Measurements from ENCODE around the gene PTCD2.
"Not testable (repeated sequence)": the region's sequence is repeated elsewhere in the genome, so short reads cannot be mapped to it uniquely, and the experiment has no call there.

PTCD2 gene

DNA sequence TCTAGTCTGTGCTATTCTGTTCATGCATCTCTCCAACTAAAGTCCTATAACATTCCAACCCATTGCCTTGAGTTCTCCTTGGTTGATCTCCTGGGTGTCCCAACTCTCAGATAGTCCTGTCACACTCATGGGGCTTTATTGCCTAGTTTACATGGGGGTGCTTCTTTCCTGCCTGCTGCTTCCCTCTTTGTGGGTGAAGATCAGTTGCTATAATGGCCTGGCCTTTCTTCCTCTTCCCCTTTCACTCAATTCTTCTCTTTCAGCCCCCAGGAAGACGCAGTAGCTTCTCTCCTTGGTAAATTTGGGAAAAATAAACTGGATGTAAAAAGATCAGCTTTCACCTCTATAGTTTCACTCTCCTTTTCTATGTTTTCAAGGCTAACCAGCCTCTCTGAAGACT is 66.5 kb downstream of the PTCD2 start:
- DNase-seq, result no peak

- DNase-seq, result no peak
These were observed 67.8 kb downstream of the PTCD2 start for GRCh38 chr5:72387985-72388384.

DNA sequence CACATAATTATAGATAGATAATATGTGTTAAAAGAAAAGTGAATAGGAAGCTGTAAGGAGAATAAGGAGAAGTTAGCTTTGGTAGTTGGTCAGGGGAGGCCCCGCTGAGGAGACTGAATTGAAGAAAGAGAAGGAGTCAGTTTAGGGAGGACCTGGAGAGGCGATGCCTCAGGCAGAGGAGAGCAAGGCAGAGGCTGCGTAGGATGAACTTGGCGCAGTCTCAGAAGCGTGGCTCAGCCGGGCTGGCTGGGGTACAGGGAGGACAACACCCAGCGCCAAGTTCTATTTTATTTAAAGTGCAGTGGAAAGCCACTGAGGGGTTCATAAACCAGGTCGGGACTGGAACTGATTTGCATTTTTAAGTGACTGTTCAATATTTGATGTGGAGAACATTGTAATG is 68.5 kb downstream of the PTCD2 start:
- DNase-seq, result no peak

GRCh38 chr5:72390836-72391235 is 70.7 kb downstream of the PTCD2 start:
- DNase-seq, result no peak

- DNase-seq, result no peak
These were observed 72.2 kb downstream of the PTCD2 start for GRCh38 chr5:72392326-72392733.

DNA sequence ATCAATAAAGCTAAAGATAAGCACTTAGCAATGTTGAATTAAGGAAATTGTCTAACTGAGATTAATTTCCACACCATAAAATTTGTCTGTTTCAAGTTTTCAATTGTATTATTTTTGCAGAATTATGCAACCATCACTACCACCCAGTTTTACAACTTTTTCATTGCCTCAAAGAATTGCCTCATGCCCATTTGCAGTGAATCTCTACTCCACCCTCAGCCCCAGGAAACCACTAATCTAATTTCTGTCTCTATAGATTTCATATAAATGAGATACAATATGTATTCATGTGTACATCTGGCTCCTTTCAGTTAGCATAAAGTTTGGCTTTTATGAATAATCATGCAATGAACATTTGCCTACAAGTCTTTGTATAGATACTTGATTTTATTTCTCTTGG is 72.9 kb downstream of the PTCD2 start:
- no peak for DNase-seq

DNA sequence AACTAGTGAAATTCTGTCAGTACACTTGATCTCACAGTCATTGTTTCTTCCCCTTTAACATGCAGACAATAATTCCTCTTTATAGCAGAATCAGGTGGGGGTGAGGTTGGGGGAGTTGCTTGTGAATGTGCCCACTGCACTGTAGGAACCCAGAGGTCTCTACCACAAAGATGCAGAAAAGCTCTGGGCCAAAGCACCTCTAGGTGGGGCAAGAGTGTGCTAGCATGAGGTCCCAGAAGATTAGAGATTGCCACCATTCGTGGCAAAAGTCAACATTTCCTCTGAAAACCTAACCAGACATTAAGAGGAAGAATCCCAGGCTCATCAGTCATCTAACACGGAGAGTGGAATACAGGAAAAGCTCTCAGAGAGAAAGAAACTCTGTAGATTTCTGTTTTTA is 74.5 kb downstream of the PTCD2 start:
- DNase-seq, result no peak

GRCh38 chr5:72397836-72398235 is 77.7 kb downstream of the PTCD2 start:
- DNase-seq, result no peak

DNA sequence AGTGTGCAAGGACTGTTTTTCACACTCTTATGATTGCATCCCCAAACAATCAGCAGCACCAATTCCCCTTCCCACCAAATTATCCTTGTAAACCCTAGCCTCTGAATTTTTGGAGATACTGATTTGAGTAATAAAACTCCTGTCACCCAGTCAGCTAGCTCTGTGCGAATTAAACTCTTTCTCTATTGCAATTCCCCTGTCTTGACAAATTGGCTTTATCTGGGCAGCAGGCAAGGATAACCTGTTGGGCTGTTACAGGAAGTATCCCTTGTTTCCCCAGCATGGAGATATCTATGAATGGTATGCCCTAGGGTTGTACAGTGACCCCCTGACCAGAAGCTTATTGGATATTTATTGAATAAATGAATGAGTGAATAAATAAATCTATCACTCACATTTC is 80.8 kb downstream of the PTCD2 start:
- no peak for DNase-seq

- DNase-seq, result no peak
These were observed 82.3 kb downstream of the PTCD2 start for GRCh38 chr5:72402381-72402890.

DNA sequence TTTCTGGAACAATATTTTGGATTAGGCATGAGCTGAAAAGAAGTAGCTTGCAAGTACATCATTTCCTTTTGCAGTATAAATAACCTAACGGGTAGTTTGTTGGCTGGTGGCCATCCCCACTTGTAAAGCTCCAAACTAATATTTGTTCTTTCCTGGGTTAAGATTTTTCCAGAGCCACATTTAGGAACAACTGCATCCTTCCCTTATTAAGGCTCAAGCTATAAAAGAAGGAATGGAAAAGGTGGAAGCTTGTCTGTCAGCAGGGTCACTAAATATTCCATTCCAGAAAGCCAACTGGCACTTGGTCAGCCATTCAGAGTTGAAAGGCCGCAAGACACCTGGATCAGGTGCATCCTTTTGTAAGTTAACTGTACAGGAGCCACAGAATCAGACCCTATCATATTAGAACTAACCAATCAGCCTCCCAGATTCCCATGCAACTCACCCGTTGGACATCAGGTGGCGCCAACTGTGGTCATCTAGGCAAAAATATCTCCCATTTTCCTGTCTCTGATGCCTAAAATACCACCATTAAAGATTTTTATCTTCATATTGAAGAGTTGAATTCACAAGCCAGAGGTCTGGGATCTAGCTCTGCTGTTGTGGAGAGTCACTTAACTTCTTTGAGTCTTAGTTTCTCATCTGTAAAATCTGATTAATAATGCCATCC is 82.9 kb downstream of the PTCD2 start:
- no peak for DNase-seq

DNA sequence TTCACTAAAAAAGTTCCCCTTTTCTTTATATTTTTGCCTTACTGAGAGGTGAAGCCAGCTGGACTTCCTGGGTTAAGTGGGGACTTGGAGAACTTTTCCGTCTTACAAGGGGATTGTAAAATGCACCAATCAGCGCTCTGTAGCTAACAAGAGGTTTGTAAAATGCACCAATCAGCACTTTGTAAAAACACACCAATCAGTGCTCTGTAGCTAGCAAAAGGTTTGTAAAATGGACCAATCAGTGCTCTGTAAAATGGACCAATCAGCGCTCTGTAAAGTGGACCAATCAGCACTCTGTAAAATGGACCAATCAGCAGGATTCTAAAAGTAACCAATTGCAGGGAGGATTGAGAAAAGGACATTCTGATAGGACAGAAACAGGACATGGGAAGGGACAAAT is 84.6 kb downstream of the PTCD2 start:
- DNase-seq, result not testable (repeated sequence)

DNA sequence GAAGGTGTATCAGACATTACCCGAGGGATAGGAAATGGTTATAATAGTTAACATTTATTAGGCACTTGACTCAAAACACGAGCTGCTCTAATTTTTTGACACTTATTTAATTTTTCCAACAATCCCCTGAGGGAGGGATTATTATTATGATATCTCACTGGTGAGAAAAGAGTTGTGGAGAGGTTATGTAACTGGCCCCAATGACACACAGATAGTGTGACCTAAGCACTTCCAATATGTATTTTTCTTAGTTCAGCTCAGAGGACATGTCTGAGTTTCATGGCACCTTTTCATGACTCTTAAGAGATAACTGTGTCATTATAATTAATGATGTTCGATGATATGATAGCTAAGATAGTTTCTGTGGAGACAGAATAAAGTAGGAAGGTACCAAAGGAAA is 86.9 kb downstream of the PTCD2 start:
- DNase-seq, result no peak

DNA sequence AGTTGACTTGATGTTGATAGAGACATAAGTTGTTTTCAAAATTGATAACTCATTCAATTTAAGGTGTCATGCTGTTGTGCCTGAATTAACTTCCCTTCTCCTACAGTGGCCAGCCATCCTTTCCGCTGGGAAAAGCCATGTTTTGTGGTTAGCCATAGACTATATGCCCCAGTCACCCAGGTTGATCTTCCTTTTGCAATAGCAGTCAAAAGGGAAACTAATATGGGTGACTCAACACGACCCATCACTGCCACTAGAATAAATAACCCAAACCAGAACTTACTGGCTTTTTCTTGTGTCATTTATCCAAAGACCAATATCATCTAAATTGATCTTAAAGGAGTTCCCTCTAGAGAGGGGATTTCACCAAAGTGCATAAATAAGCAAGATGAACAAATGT is 87.4 kb downstream of the PTCD2 start:
- no peak for DNase-seq

DNA sequence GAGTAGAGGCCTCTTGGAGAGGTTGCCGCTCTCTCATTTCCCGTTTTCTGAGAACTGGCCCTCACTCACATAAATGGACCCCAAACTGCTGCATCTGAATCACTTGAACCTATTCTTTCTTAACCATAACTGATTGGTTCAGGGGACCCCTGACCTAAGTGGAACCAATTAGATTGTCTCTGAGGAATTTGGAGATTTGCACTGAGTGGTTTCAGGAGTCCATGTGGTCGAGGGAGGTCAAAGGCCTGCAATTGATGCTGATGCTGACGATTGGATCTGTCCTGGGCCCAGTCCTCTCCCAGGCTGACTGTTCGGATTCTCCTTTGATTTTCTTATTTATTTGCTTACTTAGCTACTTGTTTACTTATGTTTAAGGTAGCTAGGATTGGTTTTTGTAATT is 88.0 kb downstream of the PTCD2 start:
- no peak for DNase-seq

- DNase-seq, result no peak
These were observed 88.4 kb downstream of the PTCD2 start for GRCh38 chr5:72408603-72409002.

GRCh38 chr5:72410688-72411295 is 90.6 kb downstream of the PTCD2 start:
- no peak for DNase-seq

DNA sequence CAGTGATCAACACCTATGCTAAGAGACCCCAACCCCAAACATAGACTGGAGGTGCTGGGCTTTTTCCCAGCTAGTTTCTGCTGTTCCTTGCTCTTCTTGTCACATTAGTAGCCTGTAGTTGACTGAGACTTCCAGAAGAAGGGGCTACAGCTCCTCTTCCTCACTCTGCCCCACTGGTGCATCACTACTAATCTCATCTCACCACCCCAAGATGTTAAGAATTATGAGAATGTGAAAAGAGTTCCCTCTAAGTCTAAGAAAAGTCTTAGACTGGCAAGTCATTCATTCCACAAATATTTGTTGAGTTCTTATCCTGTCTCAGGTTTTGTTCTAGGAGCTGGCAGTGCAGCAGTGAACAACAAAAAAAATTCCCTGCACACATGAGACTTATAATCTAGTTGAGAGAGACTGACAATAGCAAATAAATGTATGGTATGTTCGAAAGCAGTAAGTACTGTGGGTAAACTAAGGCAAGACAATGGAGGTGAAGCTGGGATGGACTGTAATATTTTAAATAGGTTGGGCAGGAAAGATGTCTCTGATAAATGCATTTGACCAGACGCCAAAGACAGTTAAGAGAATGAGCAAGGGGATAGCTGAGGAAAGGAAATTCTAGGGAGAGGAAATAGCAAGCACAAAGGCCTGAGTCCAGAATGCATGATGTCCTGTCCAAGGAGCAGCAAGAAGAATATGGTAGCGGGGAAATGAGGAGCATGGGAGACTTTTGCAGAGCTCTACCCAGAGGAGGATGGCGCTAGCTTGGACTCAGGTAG is 92.3 kb downstream of the PTCD2 start:
- DNase-seq, result no peak

DNA sequence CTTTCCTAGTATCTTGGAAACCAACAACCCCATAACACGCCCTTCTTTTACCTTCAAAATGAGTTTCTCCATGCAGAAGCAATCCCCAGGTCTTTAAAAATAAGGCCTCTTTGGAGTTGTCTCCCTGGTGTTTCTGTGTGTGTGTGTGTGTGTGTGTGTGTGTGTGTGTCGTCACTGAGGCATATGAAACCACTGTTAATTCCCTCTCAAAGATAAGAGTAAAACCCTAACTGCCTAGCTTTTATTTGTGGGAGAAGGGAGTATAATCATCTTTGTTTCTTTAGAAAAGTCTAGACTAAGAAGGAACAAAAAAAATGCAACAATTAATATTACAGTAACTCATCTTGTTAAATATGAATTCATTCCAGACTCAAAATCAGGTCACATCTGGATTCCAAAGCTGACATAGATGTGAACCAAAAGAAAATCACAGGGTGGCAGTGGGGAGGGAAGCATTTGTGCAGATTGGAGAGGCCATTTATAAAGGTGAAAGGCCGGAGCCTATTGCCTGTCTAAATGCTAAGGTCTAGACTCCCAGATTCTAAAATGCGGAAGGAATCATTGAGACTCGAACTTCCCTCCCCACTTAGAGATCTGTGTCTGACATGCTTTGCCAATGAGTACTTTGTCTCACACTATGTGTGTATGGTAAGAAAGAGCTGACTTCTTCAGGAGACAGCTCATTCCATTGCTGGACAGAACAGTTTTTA is 95.6 kb downstream of the PTCD2 start:
- no peak for DNase-seq

GRCh38 chr5:72417333-72418062 is 97.3 kb downstream of the PTCD2 start:
- DNase-seq, result no peak
